Heart right ventricle (tissue), 16 donors: ENCODE measurements around the gene ZNRF1. TPM values are rescaled to one million over a fixed set of nuclear protein-coding genes. Genes with fewer than 3 reads are reported as not detected.
A peak's percentile ranks its signal among the peaks of the same experiment; 100 is the strongest.

Experiments
- ATAC-seq, 8 donors: fragments of 200-7000 bp; cut with Tn5 transposase; one replicate each; pipeline ENCODE4 v1.9.1; 2020; ENCODE audit warnings: mild to moderate bottlenecking in 8 of 8, moderate library complexity in 8 of 8, moderate number of reproducible peaks in 1 of 8
- DNase-seq, 2 donors: peaks; one replicate each; pipeline ENCODE4 v3.0.0-alpha.2; 2020
- H3K27ac ChIP-seq, 10 donors: fragments of 200-600 bp; sonication (generic) in 2 of 10; one replicate each; pipeline versions ENCODE4 v1.5.0 to v1.8.0; 2020 to 2022; ENCODE audit warnings: mild to moderate bottlenecking in 3 of 10
- H3K27me3 ChIP-seq, 7 donors: fragments of 200-600 bp; one replicate each; pipeline ENCODE4 v1.8.0; 2021 to 2022; ENCODE audit warnings: mild to moderate bottlenecking in 2 of 7
- H3K36me3 ChIP-seq, 9 donors: fragments of 200-600 bp; sonication (generic) in 1 of 9; one replicate each; pipeline versions ENCODE4 v1.5.0 to v1.8.0; 2020 to 2022; ENCODE audit warnings: mild to moderate bottlenecking in 2 of 9
- H3K4me1 ChIP-seq, 9 donors: fragments of 200-600 bp; sonication (generic) in 1 of 9; one replicate each; pipeline versions ENCODE4 v1.5.0 to v1.8.0; 2020 to 2022; ENCODE audit warnings: mild to moderate bottlenecking in 4 of 9
- H3K4me3 ChIP-seq, 10 donors: fragments of 200-600 bp; sonication (generic) in 2 of 10; one replicate each; pipeline versions ENCODE4 v1.5.0 to v1.8.0; 2020 to 2022; ENCODE audit warnings: mild to moderate bottlenecking in 7 of 10, moderate library complexity in 2 of 10
- H3K9me3 ChIP-seq, 11 donors: fragments of 200-600 bp in 10 of 11; sonication (generic) in 2 of 11; one replicate each; pipeline versions ENCODE4 v1.5.0 to v1.8.0; 2013 to 2022; ENCODE audit warnings: mild to moderate bottlenecking in 2 of 11, control low read depth in 1 of 11, moderate library complexity in 1 of 11
- WGBS, 2 donors: extraction: QIAGEN DNeasy Blood & Tissue Kit; methylation state at CpG; one replicate each; pipeline ENCODE4 v1.1.7; 2013; ENCODE audit warnings: inconsistent platforms in 1 of 2; 5-methylcytosine and 5-hydroxymethylcytosine counted together
- intact Hi-C, 10 donors: fragments of 100-400 bp; cut with DNase I; formaldehyde crosslinking; loops; one replicate each; pipeline versions ENCODE4 v1.11.1 to v1.14.2; 2022
- polyA plus RNA-seq, 2 donors: library from polyadenylated mRNA; stranded (reverse); fragments of 200-250 nt; gene quantifications; one replicate each; pipeline ENCODE4 v1.2.3, GENCODE V29; 2013
- total RNA-seq, 10 donors: library from RNA; stranded (reverse); fragmentation: NEBNext Ultra II Directional in 3 of 10; extraction: Animal tissue kit (Norgen Biotek cat#: 25700) in 3 of 10; gene quantifications; one replicate each; pipeline versions ENCODE4 v1.2.1 to v1.2.4, GENCODE V29; 2021 to 2023
- TF ChIP-seq, protein P1 (sequence below), 9 donors: fragments of 200-600 bp; sonication (generic) in 2 of 9; IDR thresholded peaks; one replicate each; pipeline versions ENCODE4 v1.5.0 to v1.8.0; 2021 to 2022; ENCODE audit warnings: antibody characterized with exemption in 9 of 9, mild to moderate bottlenecking in 5 of 9, moderate library complexity in 1 of 9
- donor health status: Arrhythmogenic right ventricular cardiomyopathy.
- donor health status: ischemic (EF 13 %, LVEDD 7.1; RV severe dilation, severe dysfunction).
- donor health status: healthy with polysubstance abuse.
- donor health status: DM: no; HTN: yes; CAD: no.
- donor health status: DM: no; HTN: no; CAD: no.
- donor health status: ischemic (EF 25% LVEDD 6.9; RV normal size, moderate dysfunction).
- donor health status: ischemic (EF 25% LVEDD 5.7; RV mildly dilated, moderate dysfunction).
- donor health status: healthy.
- donor health status: DM: yes; HTN: yes; CAD: no.
- donor health status: Ischemic cardiomyopathy.
- donor health status: ischemic (EF 35%, LVEDD 5.7; RV mildly dilated, moderate dysfunction).
- donor health status: nonischemic (EF 11% LVEDD 7.7; RV severe dilation, severe dysfunction).
- donor health status: DM: yes; HTN: yes; CAD: no.
- donor health status: PGD.
- donor health status: ischemic (EF 29% LVEDD 5.4; RV normal size, mild dysfunction).
- donor health status: nonischemic (EF 23%, LVEDD 6.1; RV moderate dilation, normal function).

The ZNRF1 gene
- total and polyA plus RNA-seq, 12 donors: 13.1 to 30.8 (median 20.8) TPM

DNA sequence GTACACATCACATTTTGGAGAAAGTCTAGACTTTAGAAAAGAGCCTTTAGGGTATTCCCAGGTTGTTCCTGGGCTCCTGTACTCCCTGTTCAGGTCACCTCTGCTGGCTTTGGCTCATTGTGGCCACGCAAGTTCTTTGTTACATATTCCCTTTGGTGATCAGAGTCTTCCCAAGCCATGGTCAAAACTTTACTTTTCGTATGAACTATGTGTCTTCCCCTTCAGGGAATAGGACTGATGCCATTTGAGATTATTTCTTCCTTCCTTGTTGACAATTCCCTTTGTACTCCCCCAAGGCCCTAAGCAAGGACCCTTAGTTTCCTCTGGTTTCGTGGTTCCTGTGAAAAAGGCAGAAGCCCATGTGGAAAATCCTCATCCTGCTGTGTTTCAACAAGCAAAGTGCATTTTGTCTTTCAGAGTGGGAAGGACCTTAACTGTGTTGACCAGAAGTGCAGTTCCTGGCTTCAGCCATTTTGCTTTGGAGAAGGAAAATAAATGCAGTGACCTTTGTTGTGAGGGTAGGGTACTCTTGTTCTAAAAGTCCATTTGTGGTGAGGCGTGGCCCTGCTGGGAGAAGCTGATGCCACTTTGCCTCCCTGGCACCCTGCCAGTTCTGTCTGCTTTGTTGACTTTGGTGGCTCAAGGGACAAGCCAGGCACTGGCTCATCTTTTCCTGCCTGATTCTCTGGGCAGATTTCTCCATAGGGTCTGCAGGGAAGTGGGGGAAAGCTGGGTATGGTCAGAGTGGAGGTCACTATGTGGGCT is 55.1 kb downstream of the ZNRF1 start:
- H3K4me1 ChIP-seq: peaks cover 12 to 75% (median 26%) of the 10 kb centered on the region in 9 donors
- no peaks in the 10 kb centered on the region for H3K9me3 ChIP-seq
- H3K27ac ChIP-seq: peak overlapping the region in 9 of 10 donors; percentile 10 to 78 (median 49)
- TF ChIP-seq, protein P1, sequence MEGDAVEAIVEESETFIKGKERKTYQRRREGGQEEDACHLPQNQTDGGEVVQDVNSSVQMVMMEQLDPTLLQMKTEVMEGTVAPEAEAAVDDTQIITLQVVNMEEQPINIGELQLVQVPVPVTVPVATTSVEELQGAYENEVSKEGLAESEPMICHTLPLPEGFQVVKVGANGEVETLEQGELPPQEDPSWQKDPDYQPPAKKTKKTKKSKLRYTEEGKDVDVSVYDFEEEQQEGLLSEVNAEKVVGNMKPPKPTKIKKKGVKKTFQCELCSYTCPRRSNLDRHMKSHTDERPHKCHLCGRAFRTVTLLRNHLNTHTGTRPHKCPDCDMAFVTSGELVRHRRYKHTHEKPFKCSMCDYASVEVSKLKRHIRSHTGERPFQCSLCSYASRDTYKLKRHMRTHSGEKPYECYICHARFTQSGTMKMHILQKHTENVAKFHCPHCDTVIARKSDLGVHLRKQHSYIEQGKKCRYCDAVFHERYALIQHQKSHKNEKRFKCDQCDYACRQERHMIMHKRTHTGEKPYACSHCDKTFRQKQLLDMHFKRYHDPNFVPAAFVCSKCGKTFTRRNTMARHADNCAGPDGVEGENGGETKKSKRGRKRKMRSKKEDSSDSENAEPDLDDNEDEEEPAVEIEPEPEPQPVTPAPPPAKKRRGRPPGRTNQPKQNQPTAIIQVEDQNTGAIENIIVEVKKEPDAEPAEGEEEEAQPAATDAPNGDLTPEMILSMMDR (IDR thresholded peaks at IDR 0.05): no peak
- H3K36me3 ChIP-seq: no peaks in the 10 kb centered on the region
- WGBS, 2 donors: 61 to 62% methylated on average over 4 of the region's 4 CpGs
- H3K27me3 ChIP-seq: no peaks in the 10 kb centered on the region
- DNase-seq: peak; percentile 71
- H3K4me3 ChIP-seq: no peak overlapping the region
- intact Hi-C loops: loop anchor here in 1 of 10 donors (10.0 kb wide), 1 partner anchor 51 kb away; no protein-coding TSS in a partner anchor
- ATAC-seq: peak; percentile 29 to 85 (median 68)

DNA sequence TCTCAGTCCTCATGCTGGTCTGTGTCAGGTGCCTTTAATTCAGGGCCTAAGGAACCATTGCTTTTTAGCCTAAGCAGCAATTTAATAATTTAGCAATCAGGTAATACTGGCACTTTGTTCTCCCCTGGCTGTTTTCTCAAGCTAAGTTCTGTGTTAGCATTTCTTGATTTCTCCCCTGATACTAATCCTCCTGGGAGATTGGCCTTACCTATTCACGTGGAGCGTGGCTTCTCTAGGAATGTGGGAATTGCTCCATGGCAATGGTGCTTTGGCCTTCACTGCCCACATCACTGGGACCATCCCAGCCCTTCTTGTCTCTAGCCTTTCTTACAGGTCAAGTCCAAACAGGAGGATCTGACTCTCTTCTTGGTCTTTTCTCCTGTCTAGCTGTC is 55.7 kb downstream of the ZNRF1 start:
- no peaks in the 10 kb centered on the region for H3K27me3 ChIP-seq
- H3K9me3 ChIP-seq: no peaks in the 10 kb centered on the region
- no peak overlapping the region for H3K4me3 ChIP-seq
- DNase-seq (no peak), ATAC-seq (peak in 1 of 8 donors; percentile 22)
- intact Hi-C loops: loop anchor here in 1 of 10 donors (10.0 kb wide), 1 partner anchor 50 kb away; no protein-coding TSS in a partner anchor
- TF ChIP-seq, protein P1 (IDR thresholded peaks at IDR 0.05): no peak
- peaks cover 12 to 76% (median 26%) of the 10 kb centered on the region in 9 donors for H3K4me1 ChIP-seq
- WGBS, 2 donors: 70 to 77% methylated on average over 2 of the region's 2 CpGs
- peak overlapping the region in 9 of 10 donors; percentile 10 to 78 (median 49) for H3K27ac ChIP-seq
- H3K36me3 ChIP-seq: no peaks in the 10 kb centered on the region

DNA sequence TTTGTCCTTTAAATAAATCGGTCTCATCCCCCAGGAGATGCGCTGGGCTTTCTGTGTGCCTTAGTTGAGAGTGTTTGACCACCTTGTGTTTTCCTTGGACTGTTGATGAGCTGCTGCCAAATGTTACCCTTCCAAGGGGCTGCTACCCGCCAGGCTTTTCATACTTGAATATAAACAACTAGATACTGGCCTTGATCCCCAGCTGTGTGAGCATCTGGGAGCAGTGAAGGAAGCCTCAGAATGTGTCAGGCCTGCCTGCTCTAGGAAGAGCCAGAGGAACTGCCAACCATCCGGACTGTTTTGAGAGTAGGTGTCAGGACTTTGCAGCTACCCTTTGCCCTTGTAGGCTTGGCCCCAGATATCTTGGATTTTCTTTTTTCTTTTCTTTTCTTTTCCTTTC is 60.0 kb downstream of the ZNRF1 start:
- WGBS, 2 donors: 80 to 81% methylated on average over 4 of the region's 4 CpGs
- intact Hi-C loops: loop anchor here in 1 of 10 donors (10.0 kb wide), 1 partner anchor 46 kb away; no protein-coding TSS in a partner anchor
- Histone ChIP-seq H3K4me1 (peaks cover 17 to 94% (median 46%) of the 10 kb centered on the region in 9 donors), H3K9me3 (no peaks in the 10 kb centered on the region), H3K27me3 (no peaks in the 10 kb centered on the region), H3K4me3 (no peak overlapping the region), H3K27ac (no peak overlapping the region), H3K36me3 (no peaks in the 10 kb centered on the region)
- TF ChIP-seq, protein P1 (IDR thresholded peaks at IDR 0.05): no peak
- DNase-seq (no peak), ATAC-seq (no peak)

DNA sequence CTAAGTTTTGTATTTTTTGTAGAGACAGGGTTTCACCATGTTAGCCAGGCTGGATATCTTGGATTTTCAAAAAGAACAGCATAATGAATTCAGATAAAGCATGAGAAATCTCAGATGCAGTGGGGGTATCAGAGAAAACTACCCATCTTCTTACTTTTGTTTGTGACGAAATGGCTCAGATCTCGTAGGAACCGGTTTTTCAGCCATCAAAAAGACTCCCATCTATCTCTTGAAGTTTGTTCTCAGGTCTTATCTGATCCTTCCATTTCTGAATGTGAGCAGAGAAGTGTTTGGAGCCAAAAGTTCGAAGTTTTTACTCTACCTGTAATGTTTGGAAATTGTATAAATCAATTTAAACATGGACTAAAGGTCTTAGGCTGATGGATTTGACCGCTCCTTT is 60.6 kb downstream of the ZNRF1 start:
- Histone ChIP-seq H3K27me3 (no peaks in the 10 kb centered on the region), H3K36me3 (no peaks in the 10 kb centered on the region), H3K4me1 (peaks cover 12 to 89% (median 42%) of the 10 kb centered on the region in 9 donors), H3K4me3 (no peak overlapping the region), H3K9me3 (no peaks in the 10 kb centered on the region), H3K27ac (no peak overlapping the region)
- WGBS, 2 donors: 92 to 98% methylated on average over 5 of the region's 5 CpGs
- TF ChIP-seq, protein P1 (IDR thresholded peaks at IDR 0.05): no peak
- ATAC-seq: no peak
- intact Hi-C loops: loop anchor here in 1 of 10 donors (10.0 kb wide), 1 partner anchor 45 kb away; no protein-coding TSS in a partner anchor
- no peak for DNase-seq
